Anterior cingulate cortex (tissue), 58 donors: ENCODE data around the gene PRMT1.
A peak's percentile ranks its signal among the peaks of the same experiment; 100 is the strongest.
"Not testable (repeated sequence)": the region's sequence is repeated elsewhere in the genome, so short reads cannot be mapped to it uniquely, and the experiment has no call there.

Source experiments
- DNase-seq, 58 donors: peaks; one replicate each; lab custom pipeline; 2025; lab: John Stamatoyannopoulos, UW

PRMT1 gene

GRCh38 chr19:49713236-49713845 lies 36.3 kb downstream of the PRMT1 start:
- no peak for DNase-seq

GRCh38 chr19:49716154-49716553 lies 39.1 kb downstream of the PRMT1 start:
- no peak for DNase-seq

- no peak for DNase-seq
These were observed 41.4 kb downstream of the PRMT1 start for GRCh38 chr19:49718511-49718910.

- no peak for DNase-seq
These were observed 41.9 kb downstream of the PRMT1 start for GRCh38 chr19:49718991-49719390.

GRCh38 chr19:49719420-49719819 lies 42.3 kb downstream of the PRMT1 start:
- DNase-seq, result not testable (repeated sequence)

- DNase-seq, result peak in 2 of 58 donors; percentile 7 to 18
These were observed 50.4 kb downstream of the PRMT1 start for GRCh38 chr19:49727217-49728030.

GRCh38 chr19:49730166-49730565 lies 53.1 kb downstream of the PRMT1 start:
- DNase-seq, result no peak
